K562 (cell line): ENCODE results near the gene GLDN. TPM values are rescaled to one million over a fixed set of nuclear protein-coding genes. Genes with fewer than 3 reads are reported as not detected.

Experiments
- ATAC-seq: fragments of 200-7000 bp; cut with Tn5 transposase; 3 replicates; pipeline ENCODE4 v1.9.1; 2020; ENCODE audit warnings: moderate library complexity
- BruUV-seq: library from RNA; stranded (reverse); fragments of 400-500 nt; replicated peaks from 2 replicates; lab custom pipeline; 2021; lab: Mats Ljungman, UMichigan
- CTCF ChIA-PET: fragments of 300-600 bp; formaldehyde crosslinking; extraction: SDS; loops from one replicate; lab custom pipeline; 2021; ENCODE audit warnings: low intra/inter-chr PET ratio; lab: Yijun Ruan, JAX
- POLR2A ChIA-PET: fragments of 300-600, 350-650 bp; sonication (Branson Sonifier 250); formaldehyde crosslinking; extraction: SDS; loops from one replicate; lab custom pipeline; 2021; ENCODE audit warnings: antibody characterized with exemption, inconsistent platforms; lab: Yijun Ruan, JAX
- DNase-seq, 4 experiments: peaks; one replicate each; pipeline versions ENCODE4 v3.0.0 to v3.0.0-alpha.2; 2011 to 2018; ENCODE audit warnings: low spot score in 3 of 4, mixed read lengths in 3 of 4; ENCODE audit errors: extremely low read depth in 1 of 4
- FAIRE-seq: peaks from 2 replicates; lab custom pipeline; 2011; peaks lifted over from hg19 to GRCh38; lab: Jason Lieb, UNC
- H2AFZ ChIP-seq: 2 replicates; pipeline ENCODE4 v1.6.0; 2011; ENCODE audit warnings: low read depth, low read length, control low read depth, inconsistent platforms
- H3K27ac ChIP-seq: fragments of 200-600 bp; 3 replicates; pipeline ENCODE4 v1.8.0; 2011; ENCODE audit warnings: low read depth, mild to moderate bottlenecking, control low read depth, inconsistent platforms, low read length, moderate library complexity, mixed read lengths; ENCODE audit errors: extremely low read depth
- H3K27me3 ChIP-seq, 2 experiments: fragments of 300-600 bp in 1 of 2; 2 replicates in 1 of 2; 3 replicates in 1 of 2; pipeline versions ENCODE4 v1.6.0 to v1.8.0; 2011; ENCODE audit warnings: inconsistent platforms in 2 of 2, low read length in 2 of 2, mild to moderate bottlenecking in 1 of 2, mixed read lengths in 1 of 2, moderate library complexity in 1 of 2; ENCODE audit not compliant: control insufficient read depth in 2 of 2, insufficient read depth in 2 of 2
- H3K36me3 ChIP-seq: fragments of 300-600 bp; 3 replicates; pipeline ENCODE4 v1.8.0; 2011; ENCODE audit warnings: mild to moderate bottlenecking, low read length, inconsistent platforms; ENCODE audit not compliant: control insufficient read depth, insufficient read depth
- H3K4me1 ChIP-seq, 2 experiments: fragments of 200-600 bp in 1 of 2; replicated peaks in 1 of 2; 2 replicates in 1 of 2; 3 replicates in 1 of 2; pipeline versions ENCODE4 v1.5.1 to v1.8.0; 2011; ENCODE audit warnings: inconsistent platforms in 2 of 2, low read length in 2 of 2, mild to moderate bottlenecking in 1 of 2, mixed read lengths in 1 of 2, moderate library complexity in 1 of 2; ENCODE audit not compliant: control insufficient read depth in 2 of 2, insufficient read depth in 2 of 2
- H3K4me2 ChIP-seq: 2 replicates; pipeline ENCODE4 v1.6.1; 2011; ENCODE audit warnings: low read length, control low read depth, inconsistent platforms, mixed read lengths; ENCODE audit not compliant: insufficient read depth
- H3K4me3 ChIP-seq: fragments of 200-600 bp; sonication (generic), shearing (Covaris generic); 2 replicates; pipeline ENCODE4 v1.5.1; 2016; ENCODE audit warnings: control low read depth, inconsistent platforms
- H3K79me2 ChIP-seq: fragments of 200-600 bp; 3 replicates; pipeline ENCODE4 v1.8.0; 2011; ENCODE audit warnings: low read length, inconsistent platforms; ENCODE audit not compliant: control insufficient read depth, insufficient read depth
- H3K9ac ChIP-seq, 2 experiments: 2 replicates each; pipeline versions ENCODE4 v1.6.0 to v1.6.1; 2011; ENCODE audit warnings: low read depth in 2 of 2, low read length in 2 of 2, control low read depth in 1 of 2, inconsistent platforms in 1 of 2, mild to moderate bottlenecking in 1 of 2, mixed read lengths in 1 of 2; ENCODE audit not compliant: insufficient read depth in 1 of 2
- H3K9me1 ChIP-seq: one replicate; pipeline ENCODE4 v1.6.0; 2011; ENCODE audit warnings: inconsistent platforms, mild to moderate bottlenecking, low read length, moderate library complexity; ENCODE audit not compliant: control insufficient read depth, insufficient read depth
- H3K9me3 ChIP-seq: replicated peaks from 2 replicates; pipeline ENCODE4 v1.5.1; 2011; ENCODE audit warnings: low read depth, low read length, inconsistent platforms; ENCODE audit not compliant: control insufficient read depth, insufficient read depth
- H4K20me1 ChIP-seq: replicated peaks from 2 replicates; pipeline ENCODE4 v1.6.1; 2011; ENCODE audit warnings: low read length, inconsistent platforms, mixed read lengths; ENCODE audit not compliant: control insufficient read depth, insufficient read depth
- ATF6 ChIP-seq: sonication (generic); formaldehyde crosslinking; IDR thresholded peaks from 2 replicates; pipeline ENCODE4 v1.4.0; 2020; ENCODE audit warnings: mild to moderate bottlenecking, missing genetic modification reagents
- DDX20 ChIP-seq: fragments of 450-650 bp; IDR thresholded peaks from 2 replicates; pipeline ENCODE4 v1.6.1; 2016; ENCODE audit warnings: missing genetic modification characterization, low read depth, mild to moderate bottlenecking, missing compliant biosample characterization, moderate library complexity
- ESRRA ChIP-seq: fragments of 450-650 bp; IDR thresholded peaks from 2 replicates; pipeline ENCODE4 v1.6.1; 2014; ENCODE audit warnings: low read depth, mild to moderate bottlenecking, moderate library complexity, borderline replicate concordance
- HIVEP1 ChIP-seq: fragments of 250-450 bp; sonication (Bioruptor Pico); IDR thresholded peaks from 2 replicates; pipeline ENCODE4 v1.4.0; 2020; ENCODE audit warnings: mild to moderate bottlenecking
- HNRNPUL1 ChIP-seq: fragments of 200-400 bp; formaldehyde crosslinking; IDR thresholded peaks from 2 replicates; pipeline ENCODE4 v1.6.1; 2017; ENCODE audit warnings: low read length
- MCM5 ChIP-seq: fragments of 450-650 bp; IDR thresholded peaks from 2 replicates; pipeline ENCODE4 v1.6.1; 2016; ENCODE audit warnings: low read depth
- MEF2D ChIP-seq: conservative IDR thresholded peaks from 2 replicates; pipeline ENCODE4 v1.6.1; 2016; ENCODE audit warnings: low read depth, missing genetic modification characterization, missing compliant biosample characterization
- NR2C1 ChIP-seq, 2 experiments: fragments of 450-650 bp; IDR thresholded peaks; 2 replicates each; pipeline ENCODE4 v1.6.1; 2017; ENCODE audit warnings: mild to moderate bottlenecking in 2 of 2, antibody characterized with exemption in 1 of 2, inconsistent platforms in 1 of 2, missing compliant biosample characterization in 1 of 2, missing genetic modification characterization in 1 of 2
- SAFB2 ChIP-seq: fragments of 200-400 bp; formaldehyde crosslinking; IDR thresholded peaks from 2 replicates; pipeline ENCODE4 v1.6.1; 2018; ENCODE audit warnings: borderline replicate concordance, low read length, low read depth, moderate library complexity; ENCODE audit not compliant: severe bottlenecking
- TCFL5 ChIP-seq: fragments of 250-450 bp; sonication (Bioruptor Pico); conservative IDR thresholded peaks from 2 replicates; pipeline ENCODE4 v1.6.1; 2021; ENCODE audit warnings: mild to moderate bottlenecking, moderate library complexity, matching md5 sums
- TRIM24 ChIP-seq, 2 experiments: fragments of 450-650 bp; IDR thresholded peaks; 2 replicates each; pipeline ENCODE4 v1.6.1; 2016
- TRIM28 ChIP-seq: fragments of 450-650 bp; IDR thresholded peaks from 2 replicates; pipeline ENCODE4 v1.6.1; 2017
- VEZF1 ChIP-seq: fragments of 200-800 bp; sonication (Bioruptor generic); IDR thresholded peaks from 2 replicates; pipeline ENCODE4 v1.6.1; 2017; ENCODE audit warnings: missing genetic modification characterization, missing compliant biosample characterization
- ZBTB49 ChIP-seq: sonication (generic); formaldehyde crosslinking; IDR thresholded peaks from 2 replicates; pipeline ENCODE4 v1.8.0; 2022; ENCODE audit warnings: missing genetic modification reagents, mild to moderate bottlenecking, borderline replicate concordance
- ZBTB7A ChIP-seq: IDR thresholded peaks from 2 replicates; pipeline ENCODE4 v1.6.1; 2011; ENCODE audit warnings: low read depth, mild to moderate bottlenecking, low read length, moderate library complexity, borderline replicate concordance; ENCODE audit not compliant: control insufficient read depth
- ZNF165 ChIP-seq: fragments of 250-450 bp; sonication (Bioruptor Pico); IDR thresholded peaks from 2 replicates; pipeline ENCODE4 v1.4.0; 2020; ENCODE audit warnings: borderline replicate concordance
- ZNF668 ChIP-seq: fragments of 250-450 bp; sonication (Bioruptor Pico); IDR thresholded peaks from 2 replicates; pipeline ENCODE4 v1.8.0; 2022; ENCODE audit warnings: mild to moderate bottlenecking, inconsistent platforms
- ZSCAN32 ChIP-seq: fragments of 450-650 bp; formaldehyde crosslinking; IDR thresholded peaks from 2 replicates; pipeline ENCODE4 v1.4.0; 2020; ENCODE audit warnings: mild to moderate bottlenecking, moderate library complexity
- WGBS: fragments of 100-300 bp; shearing (Covaris generic); methylation state at CpG from one replicate; pipeline ENCODE4 v1.1.6; 2016; ENCODE audit warnings: low coverage, mixed read lengths; ENCODE audit not compliant: insufficient coverage; ENCODE audit errors: missing lambda C conversion rate; 5-methylcytosine and 5-hydroxymethylcytosine counted together
- in situ Hi-C: fragments of 300-500 bp; cut with MboI; formaldehyde crosslinking; loops from 4 replicates; pipeline ENCODE4 v1.15.0; 2018; ENCODE audit warnings: inconsistent platforms, mixed read lengths
- intact Hi-C: fragments of 100-400 bp; cut with micrococcal nuclease; formaldehyde crosslinking; loops from 2 replicates; pipeline ENCODE4 v1.14.2; 2022
- polyA plus RNA-seq, 8 experiments: library from polyadenylated mRNA; depleted of rRNA in 4 of 8; stranded (reverse) in 5 of 8; unstranded in 3 of 8; fragments of >200 nt; fragmentation: Nextera tagmentation in 2 of 8; fragmentation: Illumina TruSeq in 1 of 8; extraction: Ambion mirVana in 2 of 8; extraction: Trizol in 1 of 8; gene quantifications; 2 replicates each; pipeline versions ENCODE4 v1.2.1 to v1.2.3, GENCODE V29; 2011 to 2014; ENCODE audit warnings: inconsistent platforms in 1 of 8, missing spikeins in 1 of 8
- total RNA-seq, 7 experiments: library from RNA; depleted of rRNA in 6 of 7; stranded (reverse); fragments of >200 nt in 6 of 7; fragmentation: Illumina TruSeq in 2 of 7; extraction: Trizol in 2 of 7; gene quantifications; 2 replicates each; pipeline versions ENCODE4 v1.2.1 to v1.2.3, GENCODE V29; 2011 to 2021; ENCODE audit warnings: low replicate concordance in 1 of 7

GLDN gene
- total and polyA plus RNA-seq, 9 of the 15 experiments (the other 6 are each of a cell fraction or from before 2014, with no cell fraction given) = 0.05 to 0.33 (median 0.18) TPM

GRCh38 chr15:51327081-51327480, 14.4 kb upstream of the GLDN start (continued):
- no peak for TF ChIP-seq ATF6
- TF ChIP-seq ZBTB7A = no peak
- TF ChIP-seq HIVEP1 (CRISPR knock-in tag) = no peak
- no peak for TF ChIP-seq MEF2D (tag)

GRCh38 chr15:51328926-51329325, 12.5 kb upstream of the GLDN start:
- Histone ChIP-seq H3K27me3 (peaks cover 11 to 30% of the 10 kb centered on the region in 2 experiments), H2AFZ (no peak overlapping the region), H3K4me2 (no peak overlapping the region), H3K27ac (no peak overlapping the region), H3K36me3 (no peaks in the 10 kb centered on the region), H3K9ac (no peak overlapping the region), H4K20me1 (no peaks in the 10 kb centered on the region), H3K9me1 (no peaks in the 10 kb centered on the region), H3K79me2 (no peaks in the 10 kb centered on the region), H3K9me3 (no peaks in the 10 kb centered on the region), H3K4me1 (no peaks in the 10 kb centered on the region), H3K4me3 (no peak overlapping the region)
- DNase-seq = no peak
- BruUV-seq = no TSS peak
- ChIA-PET POLR2A (no interaction called here), CTCF (no interaction called here)
- TF ChIP-seq ZSCAN32 (CRISPR knock-in tag) (no peak), DDX20 (tag) (no peak), SAFB2 (no peak), TRIM28 (no peak), ZNF668 (CRISPR knock-in tag) (no peak), ESRRA (no peak), HNRNPUL1 (no peak), MCM5 (no peak), VEZF1 (CRISPR knock-in tag) (no peak), NR2C1 (IDR thresholded peaks at IDR 0.05) (no peak), NR2C1 (tag; IDR thresholded peaks at IDR 0.05) (no peak), TCFL5 (CRISPR knock-in tag) (no peak), TRIM24 (IDR thresholded peaks at IDR 0.05) (no peak), ZBTB49 (CRISPR knock-in tag) (no peak), ZNF165 (CRISPR knock-in tag) (no peak)
- FAIRE-seq = no peak
- 0% methylated on average over 4 of the region's 4 CpGs for WGBS
- in situ Hi-C loops (no loop called here), intact Hi-C loops (no loop called here)
- ATAC-seq = no peak
